ENCODE data around the gene DLX1.
A peak's percentile ranks its signal among the peaks of the same experiment; 100 is the strongest.
"Not testable (repeated sequence)": the region's sequence is repeated elsewhere in the genome, so short reads cannot be mapped to it uniquely, and the experiment has no call there.

The DLX1 gene

GRCh38 chr2:172105471-172106107 lies 20.3 kb downstream of the DLX1 start:
- DNase-seq (ENCODE audit: low read depth, low spot score), result no peak
- H3K4me3 ChIP-seq (ENCODE audit: low read length), result no peak overlapping the region

GRCh38 chr2:172106108-172106961 lies 21.0 kb downstream of the DLX1 start:
- no peak overlapping the region for H3K4me3 ChIP-seq (ENCODE audit: low read length)
- no peak for DNase-seq (ENCODE audit: low read depth, low spot score)

- no peak for DNase-seq (ENCODE audit: low read depth, low spot score)
- H3K4me3 ChIP-seq (ENCODE audit: low read length), result no peak overlapping the region
Measured at GRCh38 chr2:172107690-172108586, 22.6 kb downstream of the DLX1 start.

- H3K4me3 ChIP-seq (ENCODE audit: low read length), result no peak overlapping the region
- DNase-seq (ENCODE audit: low read depth, low spot score), result no peak
Measured at GRCh38 chr2:172108587-172108930, 23.3 kb downstream of the DLX1 start.

- no peak for DNase-seq (ENCODE audit: low read depth, low spot score)
- no peak overlapping the region for H3K4me3 ChIP-seq (ENCODE audit: low read length)
Measured at GRCh38 chr2:172109256-172109987, 24.1 kb downstream of the DLX1 start.

GRCh38 chr2:172109988-172110811 lies 24.9 kb downstream of the DLX1 start:
- no peak for DNase-seq (ENCODE audit: low read depth, low spot score)
- no peak overlapping the region for H3K4me3 ChIP-seq (ENCODE audit: low read length)

GRCh38 chr2:172113617-172114016 lies 28.3 kb downstream of the DLX1 start:
- peak; percentile 55 for DNase-seq (ENCODE audit: low read depth, low spot score)
- H3K4me3 ChIP-seq (ENCODE audit: low read length), result no peak overlapping the region

DNA sequence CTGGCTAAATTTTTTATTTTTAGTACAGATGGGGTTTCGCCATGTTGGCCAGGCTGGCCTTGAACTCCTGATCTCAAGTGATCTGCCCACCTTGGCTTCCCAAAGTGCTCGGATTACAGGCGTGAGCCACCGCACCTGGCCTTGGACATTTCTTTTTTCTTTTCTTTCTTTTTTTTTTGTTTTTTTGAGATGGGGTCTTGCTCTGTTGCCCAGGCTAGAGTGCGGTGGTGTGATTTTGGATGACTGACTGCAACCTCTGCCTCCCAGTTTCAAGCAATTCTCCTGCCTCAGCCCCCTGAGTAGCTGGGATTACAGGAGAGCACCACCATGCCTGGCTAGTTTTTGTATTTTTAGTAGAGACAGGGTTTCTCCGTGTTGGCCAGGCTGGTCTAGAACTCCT lies 28.9 kb downstream of the DLX1 start:
- not testable (repeated sequence) for H3K4me3 ChIP-seq (ENCODE audit: low read length); DNase-seq (ENCODE audit: low read depth, low spot score)

DNA sequence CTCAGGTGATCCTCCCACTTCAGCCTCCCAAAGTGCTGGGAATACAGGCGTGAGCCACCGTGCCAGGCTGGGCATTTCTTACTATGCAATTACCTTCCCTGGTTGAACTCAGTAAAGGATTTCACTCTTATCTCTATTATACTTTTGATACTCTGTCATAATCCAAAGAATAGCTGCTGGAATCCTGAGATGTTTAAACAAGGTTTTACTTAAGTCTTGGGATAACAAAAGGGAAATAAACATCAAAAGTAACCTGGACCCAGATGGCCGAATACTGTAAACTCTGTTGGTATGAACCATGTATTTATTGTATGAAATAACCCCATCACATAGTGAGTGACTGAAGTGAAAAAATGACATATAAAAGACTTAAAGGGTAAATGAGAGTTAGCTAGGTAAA lies 29.3 kb downstream of the DLX1 start:
- H3K4me3 ChIP-seq (ENCODE audit: low read length), result no peak overlapping the region
- no peak for DNase-seq (ENCODE audit: low read depth, low spot score)

- H3K4me3 ChIP-seq (ENCODE audit: low read length), result no peak overlapping the region
- no peak for DNase-seq (ENCODE audit: low read depth, low spot score)
Measured at GRCh38 chr2:172116107-172116506, 30.8 kb downstream of the DLX1 start.

GRCh38 chr2:172119089-172119488 lies 33.8 kb downstream of the DLX1 start:
- DNase-seq (ENCODE audit: low read depth, low spot score), result no peak
- H3K4me3 ChIP-seq (ENCODE audit: low read length), result no peak overlapping the region

GRCh38 chr2:172120118-172120517 lies 34.8 kb downstream of the DLX1 start:
- no peak for DNase-seq (ENCODE audit: low read depth, low spot score)
- no peak overlapping the region for H3K4me3 ChIP-seq (ENCODE audit: low read length)

GRCh38 chr2:172128484-172128883 lies 43.2 kb downstream of the DLX1 start:
- DNase-seq (ENCODE audit: low read depth, low spot score), result no peak

GRCh38 chr2:172129404-172129803 lies 44.1 kb downstream of the DLX1 start:
- no peak overlapping the region for H3K4me3 ChIP-seq (ENCODE audit: low read length)
- DNase-seq (ENCODE audit: low read depth, low spot score), result no peak

More at GRCh38 chr2:172128484-172128883, 43.2 kb downstream of the DLX1 start:
- H3K4me3 ChIP-seq (ENCODE audit: low read length), result no peak overlapping the region

GRCh38 chr2:172131713-172132555 lies 46.6 kb downstream of the DLX1 start:
- no peak overlapping the region for H3K4me3 ChIP-seq (ENCODE audit: low read length)
- DNase-seq (ENCODE audit: low read depth, low spot score), result no peak

GRCh38 chr2:172134270-172134669 lies 49.0 kb downstream of the DLX1 start:
- H3K4me3 ChIP-seq (ENCODE audit: low read length), result no peak overlapping the region
- no peak for DNase-seq (ENCODE audit: low read depth, low spot score)

DNA sequence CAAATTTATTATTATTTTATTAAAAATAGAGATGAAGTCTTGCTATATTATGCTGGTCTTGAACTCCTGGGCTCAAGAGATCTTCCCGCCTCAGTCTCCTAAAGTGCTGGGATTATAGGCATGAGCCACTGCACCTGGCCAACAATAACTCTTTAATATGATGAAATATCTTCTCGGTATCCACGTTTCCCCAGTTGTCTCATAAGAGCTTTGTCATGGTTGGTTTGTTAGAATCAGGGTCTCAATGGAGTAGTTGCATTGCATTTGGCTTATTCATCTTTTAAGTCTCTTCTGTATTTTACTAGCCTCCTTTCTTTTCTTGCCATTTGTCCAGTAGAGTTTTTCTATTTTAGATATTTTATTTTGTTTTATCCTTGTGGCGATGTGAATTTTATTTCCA lies 50.1 kb downstream of the DLX1 start:
- DNase-seq (ENCODE audit: low read depth, low spot score), result no peak
- H3K4me3 ChIP-seq (ENCODE audit: low read length), result no peak overlapping the region

All from Jurkat, Clone E6-1 (cell line).